SJSA1 (cell line): ENCODE data around the gene MRPL23. TPM values are rescaled to one million over a fixed set of nuclear protein-coding genes. Genes with fewer than 3 reads are reported as not detected.

Experiments used
- DNase-seq, 2 experiments: peaks; one replicate each; pipeline ENCODE4 v3.0.0-alpha.2; 2015 to 2020; ENCODE audit warnings: low spot score in 2 of 2, low read depth in 1 of 2
- H3K27ac ChIP-seq: fragments of 250-450 bp; sonication (Bioruptor Pico); 2 replicates; pipeline ENCODE4 v1.5.1; 2020; ENCODE audit warnings: mild to moderate bottlenecking, moderate library complexity
- H3K27me3 ChIP-seq: fragments of 250-450 bp; sonication (Bioruptor Pico); replicated peaks from 2 replicates; pipeline ENCODE4 v1.5.1; 2020; ENCODE audit warnings: mild to moderate bottlenecking, moderate library complexity
- H3K36me3 ChIP-seq: fragments of 250-450 bp; sonication (Bioruptor Pico); 2 replicates; pipeline ENCODE4 v1.5.1; 2020; ENCODE audit warnings: mild to moderate bottlenecking
- H3K4me1 ChIP-seq: fragments of 250-450 bp; sonication (Bioruptor Pico); replicated peaks from 2 replicates; pipeline ENCODE4 v1.6.1; 2021; ENCODE audit warnings: mild to moderate bottlenecking
- H3K4me3 ChIP-seq: fragments of 250-450 bp; sonication (Bioruptor Pico); 2 replicates; pipeline ENCODE4 v1.5.1; 2020; ENCODE audit warnings: mild to moderate bottlenecking
- H3K9me3 ChIP-seq: fragments of 250-450 bp; sonication (Bioruptor Pico); replicated peaks from 2 replicates; pipeline ENCODE4 v1.5.1; 2020; ENCODE audit warnings: mild to moderate bottlenecking
- total RNA-seq: library from RNA; depleted of rRNA; stranded (reverse); fragments of >200 nt; shearing (Covaris generic); gene quantifications from 2 replicates; pipeline ENCODE4 v1.2.3, GENCODE V29; 2014

Gene MRPL23
- total RNA-seq, 1 experiment from 2014 or later: 244 TPM

DNA sequence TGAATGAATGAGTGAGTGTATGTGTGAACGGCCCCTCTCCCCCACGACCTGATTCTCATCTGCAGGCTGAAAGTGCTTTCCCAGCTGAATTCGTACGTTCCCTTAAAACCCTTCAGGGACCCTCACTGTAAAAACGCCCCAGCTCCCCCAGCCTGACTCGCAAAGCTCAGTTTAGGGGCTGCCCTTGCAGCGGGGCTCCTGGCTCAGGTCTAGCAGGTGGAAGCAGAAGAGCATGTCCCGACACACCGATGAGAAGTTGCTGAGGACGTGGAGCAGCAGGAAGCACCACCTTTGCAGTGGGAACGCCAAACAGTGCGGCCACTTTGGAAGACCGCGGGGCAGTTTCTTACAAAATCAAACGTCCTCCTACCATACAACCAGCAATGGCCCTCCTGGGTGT lies 3.6 kb upstream of the MRPL23 start:
- H3K4me1 ChIP-seq: peaks cover 18% of the 10 kb centered on the region
- DNase-seq: peak in 1 of 2 experiments; percentile 37
- H3K36me3 ChIP-seq: no peaks in the 10 kb centered on the region
- H3K4me3 ChIP-seq: no peak overlapping the region
- H3K27me3 ChIP-seq: no peaks in the 10 kb centered on the region
- H3K9me3 ChIP-seq: no peaks in the 10 kb centered on the region
- H3K27ac ChIP-seq: no peak overlapping the region

DNA sequence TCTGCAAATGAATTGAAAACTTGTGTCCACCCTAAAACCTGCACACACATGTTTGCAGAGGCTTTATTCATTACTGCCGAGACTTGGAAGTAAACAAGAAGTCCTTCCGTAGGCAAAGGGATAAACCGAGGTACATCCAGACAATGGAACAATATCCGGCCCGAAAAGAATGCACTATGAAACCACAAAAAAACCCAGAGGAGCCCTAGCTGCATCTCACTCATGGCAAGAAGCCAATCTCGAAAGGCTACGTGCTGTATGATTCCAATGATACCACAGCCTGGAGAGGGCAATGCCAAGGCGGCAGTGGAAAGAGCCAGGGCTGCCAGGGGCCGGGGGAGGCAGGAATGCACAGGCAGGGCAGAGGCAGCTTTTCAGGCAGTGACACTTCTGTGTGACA lies 3.2 kb upstream of the MRPL23 start:
- H3K9me3 ChIP-seq: no peaks in the 10 kb centered on the region
- peaks cover 18% of the 10 kb centered on the region for H3K4me1 ChIP-seq
- DNase-seq: peak; percentile 70 to 73
- no peaks in the 10 kb centered on the region for H3K36me3 ChIP-seq
- no peaks in the 10 kb centered on the region for H3K27me3 ChIP-seq
- no peak overlapping the region for H3K4me3 ChIP-seq
- no peak overlapping the region for H3K27ac ChIP-seq

DNA sequence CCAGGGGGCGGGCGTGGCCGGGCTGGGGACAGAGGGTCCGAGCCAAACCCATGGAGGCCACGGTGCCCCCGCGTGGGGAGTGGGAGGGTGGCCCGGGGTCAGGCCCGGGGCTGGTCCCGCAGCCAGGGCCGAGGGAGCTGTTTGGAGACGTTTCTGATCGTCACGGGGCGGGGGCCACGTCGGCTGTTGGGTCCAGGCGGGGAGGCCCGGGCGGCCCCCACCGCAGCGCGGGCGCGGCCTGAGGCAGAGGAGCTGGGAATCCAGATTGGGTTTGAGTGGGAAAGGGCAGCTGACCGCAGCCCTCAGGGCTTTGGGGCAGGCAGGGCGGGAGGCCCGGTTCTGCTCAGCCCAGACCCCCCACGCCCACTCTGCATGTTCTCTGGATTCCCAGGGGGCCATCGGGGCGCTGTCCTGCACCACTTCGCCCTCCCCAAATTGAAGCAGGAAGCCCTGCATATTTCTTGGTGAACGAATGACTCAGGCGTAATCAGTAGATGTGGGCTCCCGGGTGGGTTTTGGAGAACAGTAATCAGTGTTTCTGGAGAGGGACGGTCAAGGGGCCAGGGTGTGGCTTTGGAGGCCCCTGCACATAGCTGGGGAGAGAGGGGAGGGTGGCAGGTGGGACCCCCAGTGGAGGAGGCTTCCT lies 583 bp downstream of the MRPL23 start:
- no peak overlapping the region for H3K27ac ChIP-seq
- H3K36me3 ChIP-seq: no peaks in the 10 kb centered on the region
- no peak for DNase-seq

DNA sequence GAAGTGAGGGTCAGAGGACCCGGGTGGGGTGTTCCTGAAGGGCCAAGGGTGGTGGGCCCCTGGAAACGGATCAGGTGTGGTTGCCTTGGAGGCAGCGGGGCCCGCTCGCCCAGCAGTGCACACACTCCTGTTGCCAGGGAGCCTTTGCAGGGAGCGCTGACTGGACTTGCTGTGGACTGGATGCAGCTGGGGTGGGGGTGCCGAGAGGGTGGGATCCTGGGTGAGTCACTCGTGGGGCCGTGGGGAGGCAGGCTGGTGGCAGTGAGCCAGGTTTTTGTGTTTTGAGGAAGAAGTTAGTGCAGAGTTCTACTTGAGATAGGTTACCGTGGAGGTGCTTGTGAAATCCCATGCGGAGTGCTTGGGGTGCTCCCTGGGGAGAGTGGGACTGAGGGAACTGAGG lies 1.3 kb downstream of the MRPL23 start:
- no peak overlapping the region for H3K4me3 ChIP-seq
- no peaks in the 10 kb centered on the region for H3K27me3 ChIP-seq
- H3K36me3 ChIP-seq: no peaks in the 10 kb centered on the region
- H3K4me1 ChIP-seq: peaks cover 11% of the 10 kb centered on the region
- DNase-seq: peak in 1 of 2 experiments; percentile 28
- H3K9me3 ChIP-seq: no peaks in the 10 kb centered on the region
- H3K27ac ChIP-seq: no peak overlapping the region

More for the DNA sequence above, 583 bp downstream of the MRPL23 start:
- Histone ChIP-seq H3K27me3 (no peaks in the 10 kb centered on the region), H3K4me1 (peaks cover 12% of the 10 kb centered on the region), H3K4me3 (no peak overlapping the region), H3K9me3 (no peaks in the 10 kb centered on the region)

DNA sequence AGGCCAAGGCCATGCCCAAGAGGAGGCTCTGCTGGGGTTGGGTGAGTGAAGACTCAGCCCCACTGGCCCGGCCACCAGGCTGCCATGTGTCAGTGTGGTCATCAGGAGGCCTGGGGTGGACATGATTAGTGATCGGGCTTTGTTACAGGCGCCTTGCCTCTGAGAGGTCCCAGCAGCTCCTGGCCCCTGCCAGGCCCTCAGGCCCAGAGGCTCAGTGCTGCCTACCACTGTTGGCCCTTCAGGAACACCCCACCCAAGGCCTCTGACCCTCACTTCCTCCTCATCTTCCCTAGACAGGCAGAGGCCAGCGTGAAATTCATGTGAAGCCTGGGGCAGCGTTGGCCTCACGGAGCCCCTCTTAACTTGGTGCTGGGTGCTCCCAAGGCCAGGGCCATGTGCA lies 2.2 kb downstream of the MRPL23 start:
- no peaks in the 10 kb centered on the region for H3K36me3 ChIP-seq
- no peak for DNase-seq
- no peaks in the 10 kb centered on the region for H3K27me3 ChIP-seq
- H3K9me3 ChIP-seq: no peaks in the 10 kb centered on the region
- no peak overlapping the region for H3K27ac ChIP-seq
- no peak overlapping the region for H3K4me3 ChIP-seq
- H3K4me1 ChIP-seq: peaks cover 2% of the 10 kb centered on the region

DNA sequence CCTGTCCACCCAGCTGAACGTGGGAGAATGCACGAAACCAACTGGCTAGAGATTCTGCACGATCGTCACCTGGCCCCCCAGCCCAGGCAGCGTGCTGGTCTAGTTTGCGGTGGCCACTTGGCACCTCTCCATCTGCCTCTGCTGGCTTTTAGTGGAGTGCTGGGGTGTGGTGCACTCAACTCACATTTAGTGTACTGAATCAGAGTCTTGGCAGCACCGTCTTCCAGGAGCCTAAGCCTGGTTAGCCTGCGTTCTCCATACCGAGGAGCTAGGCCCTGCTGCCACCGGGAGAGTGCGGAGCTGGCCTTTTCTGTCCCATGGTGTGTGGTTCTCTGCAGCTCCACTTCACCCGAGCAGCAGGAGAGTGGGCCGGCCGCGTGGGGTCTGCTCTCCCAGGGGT lies 2.8 kb downstream of the MRPL23 start:
- Histone ChIP-seq H3K4me3 (no peak overlapping the region), H3K27ac (no peak overlapping the region), H3K9me3 (no peaks in the 10 kb centered on the region), H3K36me3 (no peaks in the 10 kb centered on the region), H3K27me3 (no peaks in the 10 kb centered on the region), H3K4me1 (no peaks in the 10 kb centered on the region)
- DNase-seq: no peak

DNA sequence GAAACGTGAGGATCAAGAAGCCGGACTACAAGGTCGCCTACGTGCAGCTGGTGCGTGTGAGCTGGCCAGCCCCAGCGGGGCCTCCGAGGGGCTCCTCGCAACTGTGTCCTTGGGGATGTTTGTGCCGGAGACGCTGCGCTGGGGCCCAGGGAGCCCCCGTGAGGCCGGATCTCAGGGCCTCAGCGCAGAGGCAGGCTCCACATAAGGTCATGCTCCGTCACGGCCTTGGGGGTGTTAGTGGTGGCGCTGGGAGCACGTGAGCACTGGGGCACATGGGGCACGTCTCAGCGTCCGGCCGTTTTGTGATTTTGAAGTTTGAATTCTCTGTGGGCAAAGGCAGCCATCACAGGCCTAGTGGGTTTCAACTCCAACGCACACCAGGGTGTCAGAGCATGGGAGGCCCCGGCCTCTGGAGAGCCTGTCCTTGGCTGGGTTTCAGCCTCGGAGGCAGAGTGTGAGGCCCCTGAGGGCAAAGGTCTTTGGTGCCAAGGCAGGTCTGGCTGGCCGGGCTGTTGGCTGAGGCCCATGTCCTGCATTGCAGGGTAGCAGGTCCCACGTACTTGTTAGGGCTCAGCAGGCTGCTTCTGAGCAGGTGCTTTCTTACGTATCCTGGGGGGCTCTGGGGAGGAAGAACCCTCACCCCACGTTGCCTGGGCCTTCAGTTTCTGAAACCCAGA lies 5.8 kb downstream of the MRPL23 start:
- no peaks in the 10 kb centered on the region for H3K27me3 ChIP-seq
- DNase-seq: no peak
- H3K4me3 ChIP-seq: no peak overlapping the region
- no peaks in the 10 kb centered on the region for H3K4me1 ChIP-seq
- no peaks in the 10 kb centered on the region for H3K9me3 ChIP-seq
- H3K36me3 ChIP-seq: no peaks in the 10 kb centered on the region
- H3K27ac ChIP-seq: no peak overlapping the region

DNA sequence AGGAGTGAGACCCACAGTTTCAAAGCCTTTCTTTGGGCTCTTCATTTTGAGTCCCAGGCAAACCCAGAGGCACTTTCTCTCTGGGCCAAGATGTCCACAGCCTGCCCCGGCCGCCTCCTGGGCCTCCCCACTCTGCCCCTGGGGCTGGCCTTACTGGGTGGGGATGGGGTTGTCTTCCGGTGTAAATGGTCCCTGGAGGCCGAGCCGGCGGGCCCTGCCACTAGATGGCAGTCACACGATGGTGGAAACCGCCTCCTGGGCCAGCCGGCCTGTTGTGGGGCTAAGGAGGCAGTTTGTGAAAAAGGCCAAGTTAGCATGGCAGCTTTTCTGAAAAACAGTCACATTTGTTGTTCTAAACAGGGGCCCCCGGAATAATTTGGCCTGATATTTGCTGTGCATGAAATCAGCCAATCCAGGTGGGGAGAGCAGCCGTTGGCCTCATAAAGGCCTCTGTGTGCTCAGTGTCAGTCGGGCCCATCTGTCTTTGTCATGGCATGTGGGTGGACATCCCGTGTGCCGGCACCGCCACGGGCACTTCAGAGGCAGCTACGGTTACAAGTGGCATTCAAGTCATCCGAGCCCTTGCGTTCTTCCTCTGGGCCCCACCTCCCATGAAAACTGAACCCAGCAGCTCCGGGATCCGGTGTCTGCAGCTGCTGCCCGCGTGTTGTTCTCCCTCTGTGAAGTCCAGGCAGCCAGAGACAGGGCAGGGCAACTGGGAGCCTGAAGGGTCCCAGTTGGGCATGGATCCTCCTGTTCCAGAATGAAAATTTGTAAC lies 6.5 kb downstream of the MRPL23 start:
- Histone ChIP-seq H3K27me3 (no peaks in the 10 kb centered on the region), H3K27ac (no peak overlapping the region), H3K4me1 (no peaks in the 10 kb centered on the region), H3K4me3 (no peak overlapping the region), H3K9me3 (no peaks in the 10 kb centered on the region), H3K36me3 (no peaks in the 10 kb centered on the region)
- DNase-seq: peak in 1 of 2 experiments; percentile 23

DNA sequence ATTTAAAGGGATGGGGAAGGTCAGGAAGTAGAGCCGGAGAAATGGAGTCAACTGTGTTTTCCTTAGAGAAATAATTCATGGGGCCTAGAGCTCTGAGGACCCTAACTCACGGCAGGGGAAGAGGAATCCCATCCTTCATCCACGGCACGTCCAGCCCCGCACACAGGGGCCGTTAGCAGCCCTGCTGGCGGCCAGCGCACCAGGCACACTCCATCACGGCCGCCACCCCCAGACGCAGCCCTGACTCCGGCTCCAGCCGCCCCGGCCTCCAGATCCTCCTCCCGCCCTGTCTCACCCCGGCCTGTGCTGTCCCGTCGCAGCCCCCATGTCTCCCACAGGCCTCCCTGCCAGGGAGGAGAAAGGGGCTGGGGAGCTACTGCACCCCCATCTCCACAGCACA lies 11.2 kb downstream of the MRPL23 start:
- Histone ChIP-seq H3K9me3 (no peaks in the 10 kb centered on the region), H3K36me3 (no peaks in the 10 kb centered on the region), H3K4me3 (no peak overlapping the region), H3K27ac (no peak overlapping the region), H3K4me1 (no peaks in the 10 kb centered on the region), H3K27me3 (no peaks in the 10 kb centered on the region)
- DNase-seq: no peak

DNA sequence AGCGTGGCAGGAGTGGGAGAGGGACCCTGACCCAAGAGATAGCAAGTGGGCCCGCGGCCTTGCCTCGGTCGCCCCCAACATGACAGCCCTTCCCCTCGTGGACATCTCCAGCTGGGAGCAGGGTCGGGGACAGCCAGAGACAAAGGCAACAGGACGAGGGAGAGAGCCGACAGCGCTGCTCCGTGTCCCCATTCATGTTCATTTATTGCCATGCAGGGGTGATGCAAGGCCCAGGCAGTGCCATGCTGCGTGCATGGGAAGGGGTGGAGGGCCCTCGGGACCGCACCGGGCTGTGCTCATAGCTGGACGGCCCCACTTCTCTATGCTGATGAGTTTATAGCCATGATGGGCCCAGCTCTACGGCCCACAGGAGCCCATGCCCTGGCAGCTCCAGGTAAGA lies 12.7 kb downstream of the MRPL23 start:
- Histone ChIP-seq H3K36me3 (no peaks in the 10 kb centered on the region), H3K4me3 (no peak overlapping the region), H3K4me1 (no peaks in the 10 kb centered on the region), H3K27ac (no peak overlapping the region), H3K9me3 (no peaks in the 10 kb centered on the region), H3K27me3 (no peaks in the 10 kb centered on the region)
- no peak for DNase-seq

DNA sequence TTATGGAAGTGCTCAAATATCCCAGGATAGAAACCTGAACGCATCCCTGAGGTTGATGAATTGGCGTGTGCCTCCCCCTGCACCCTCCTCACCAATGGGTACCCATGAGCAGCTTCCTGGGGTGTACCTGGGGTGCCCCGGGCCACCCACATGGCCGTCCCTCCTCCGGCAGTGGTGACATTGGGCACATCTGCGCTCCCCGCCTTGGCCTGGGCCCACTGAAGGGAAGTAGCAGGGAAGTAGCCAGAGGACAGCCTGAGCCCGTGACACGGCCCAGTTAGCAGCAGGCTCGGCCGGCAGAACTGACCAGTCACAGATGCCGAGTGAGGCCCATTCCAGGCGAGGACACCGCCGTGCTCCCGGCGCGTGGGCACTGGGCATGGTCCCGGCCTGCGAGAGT lies 16.7 kb downstream of the MRPL23 start:
- no peaks in the 10 kb centered on the region for H3K27me3 ChIP-seq
- H3K9me3 ChIP-seq: no peaks in the 10 kb centered on the region
- no peak overlapping the region for H3K27ac ChIP-seq
- no peak overlapping the region for H3K4me3 ChIP-seq
- no peak for DNase-seq
- no peaks in the 10 kb centered on the region for H3K4me1 ChIP-seq
- no peaks in the 10 kb centered on the region for H3K36me3 ChIP-seq

DNA sequence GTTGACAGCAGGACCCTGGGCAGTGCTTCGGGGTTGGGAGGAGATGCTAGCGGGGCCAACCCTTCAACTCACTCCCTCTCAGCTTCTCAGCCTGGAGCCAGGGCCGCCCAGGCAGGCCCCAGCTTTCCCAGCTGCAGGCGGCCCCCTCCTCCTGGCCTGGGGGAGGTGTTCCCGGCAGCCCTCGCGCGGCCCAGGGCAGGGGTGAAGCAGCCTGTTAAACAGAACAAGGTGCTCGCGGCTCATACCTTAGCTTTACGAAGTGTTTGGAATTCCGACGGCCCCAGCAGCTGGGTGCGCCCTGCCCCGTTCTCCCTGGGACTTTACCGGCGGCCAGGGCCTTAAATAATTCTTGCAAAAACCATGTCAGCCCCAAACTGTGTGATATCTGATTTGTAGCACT lies 17.2 kb downstream of the MRPL23 start:
- no peak overlapping the region for H3K4me3 ChIP-seq

DNA sequence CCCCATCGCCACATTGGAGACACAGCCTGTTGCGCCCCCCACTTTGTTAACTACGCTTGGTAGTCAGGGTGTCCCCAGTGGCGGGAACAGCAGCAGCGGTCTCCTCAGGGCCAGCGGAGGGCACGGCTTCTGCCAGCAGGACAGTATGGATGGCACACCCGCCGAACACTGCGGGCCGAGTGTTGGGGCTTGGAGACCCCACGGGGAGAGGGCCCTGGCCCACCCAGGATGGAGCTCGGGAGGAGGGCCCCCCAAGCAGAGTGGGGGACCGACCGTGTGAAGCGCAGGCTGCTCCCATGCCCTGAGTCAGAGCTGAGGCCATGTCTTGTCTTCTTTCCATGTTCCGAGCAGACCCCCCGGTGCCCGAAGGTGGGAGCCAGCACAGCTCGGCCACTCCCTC lies 17.8 kb downstream of the MRPL23 start:
- Histone ChIP-seq H3K4me1 (no peaks in the 10 kb centered on the region), H3K4me3 (no peak overlapping the region), H3K9me3 (no peaks in the 10 kb centered on the region), H3K27me3 (no peaks in the 10 kb centered on the region), H3K27ac (no peak overlapping the region), H3K36me3 (no peaks in the 10 kb centered on the region)
- DNase-seq: no peak

More for the DNA sequence above, 17.2 kb downstream of the MRPL23 start:
- Histone ChIP-seq H3K4me1 (no peaks in the 10 kb centered on the region), H3K36me3 (no peaks in the 10 kb centered on the region), H3K27me3 (no peaks in the 10 kb centered on the region), H3K27ac (no peak overlapping the region), H3K9me3 (no peaks in the 10 kb centered on the region)
- DNase-seq: no peak

DNA sequence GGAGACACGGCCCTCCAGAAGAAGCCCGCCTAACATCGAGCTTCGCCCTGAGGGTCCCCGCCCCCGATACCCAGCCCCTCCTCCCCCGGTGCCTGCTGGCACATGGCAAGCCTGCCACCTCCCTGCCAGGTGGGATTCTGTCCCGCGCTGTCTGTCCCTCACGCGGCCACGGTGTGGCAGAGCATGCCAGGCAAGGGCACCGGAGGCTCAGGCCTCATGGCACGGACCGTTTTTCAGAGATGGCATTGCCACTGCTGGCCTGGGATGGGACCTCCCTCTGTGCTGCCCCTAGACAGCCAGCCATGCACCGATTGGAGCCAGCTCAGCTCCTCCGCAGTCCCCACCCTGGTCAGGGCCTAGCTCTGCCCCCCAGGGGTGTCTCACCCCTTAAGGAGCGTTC lies 19.4 kb downstream of the MRPL23 start:
- no peaks in the 10 kb centered on the region for H3K9me3 ChIP-seq
- no peak for DNase-seq
- no peak overlapping the region for H3K4me3 ChIP-seq
- no peaks in the 10 kb centered on the region for H3K36me3 ChIP-seq
- no peaks in the 10 kb centered on the region for H3K27me3 ChIP-seq
- no peak overlapping the region for H3K27ac ChIP-seq
- no peaks in the 10 kb centered on the region for H3K4me1 ChIP-seq
